B cell (primary cell): ENCODE measurements around the gene SYTL2. TPM values are rescaled to one million over a fixed set of nuclear protein-coding genes. Genes with fewer than 3 reads are reported as not detected.

Experiments used
- ATAC-seq: fragments of 200-7000 bp; cut with Tn5 transposase; one replicate; pipeline ENCODE4 v1.10.0; 2021; ENCODE audit warnings: low read depth, mild to moderate bottlenecking, moderate number of reproducible peaks, moderate library complexity
- CTCF ChIA-PET: fragments of 350-600 bp; sonication (Branson Sonifier 250); formaldehyde crosslinking; loops from one replicate; lab custom pipeline; 2021; ENCODE audit warnings: antibody characterized with exemption, inconsistent platforms; lab: Charles Lee
- POLR2A ChIA-PET: fragments of 350-600 bp; sonication (Branson Sonifier 250); formaldehyde crosslinking; loops from one replicate; lab custom pipeline; 2021; ENCODE audit warnings: antibody characterized with exemption; lab: Charles Lee
- DNase-seq: peaks from one replicate; pipeline ENCODE4 v3.0.0; 2013
- H2AFZ ChIP-seq: 2 replicates; pipeline ENCODE4 v1.6.1; 2012; ENCODE audit warnings: mild to moderate bottlenecking, low read depth, low read length; ENCODE audit not compliant: insufficient read depth, poor library complexity, severe bottlenecking
- H3K27ac ChIP-seq, 2 donors: 1 replicate in 1 of 2; 2 replicates in 1 of 2; pipeline ENCODE4 v1.5.1; 2012 to 2013; ENCODE audit warnings: low read length in 2 of 2, mild to moderate bottlenecking in 2 of 2, moderate library complexity in 1 of 2
- H3K27me3 ChIP-seq, 4 experiments: fragments of 200-600 bp in 1 of 4; sonication (generic) in 1 of 4; replicated peaks in 1 of 4; 1 replicate in 2 of 4; 2 replicates in 2 of 4; pipeline versions ENCODE4 v1.6.1 to v1.7.0; 2013 to 2016; ENCODE audit warnings: low read length in 3 of 4, mild to moderate bottlenecking in 2 of 4, mixed read lengths in 1 of 4, moderate library complexity in 1 of 4; ENCODE audit not compliant: insufficient read depth in 4 of 4, control insufficient read depth in 3 of 4; ENCODE audit errors: control extremely low read depth in 1 of 4
- H3K36me3 ChIP-seq, 2 experiments: replicated peaks in 1 of 2; 1 replicate in 1 of 2; 2 replicates in 1 of 2; pipeline versions ENCODE4 v1.6.1 to v1.7.1; 2013; ENCODE audit warnings: low read length in 1 of 2; ENCODE audit not compliant: insufficient read depth in 2 of 2, control insufficient read depth in 1 of 2; ENCODE audit errors: control extremely low read depth in 1 of 2, extremely low read depth in 1 of 2
- H3K4me1 ChIP-seq, 2 donors: fragments of 200-600 bp in 1 of 2; sonication (generic) in 1 of 2; 1 replicate in 1 of 2; 2 replicates in 1 of 2; pipeline versions ENCODE4 v1.5.1 to v1.6.1; 2013 to 2017; ENCODE audit warnings: low read length in 2 of 2; ENCODE audit not compliant: control insufficient read depth in 2 of 2, insufficient read depth in 2 of 2
- H3K4me2 ChIP-seq: replicated peaks from 2 replicates; pipeline ENCODE3; 2012; ENCODE audit warnings: mild to moderate bottlenecking, low read depth, low read length; ENCODE audit not compliant: poor library complexity, severe bottlenecking
- H3K4me3 ChIP-seq, 5 experiments: fragments of 200-600 bp in 1 of 5; sonication (generic) in 1 of 5; 1 replicate in 3 of 5; 2 replicates in 2 of 5; pipeline versions ENCODE4 v1.5.1 to v1.7.0; 2011 to 2016; ENCODE audit warnings: low read length in 4 of 5, mild to moderate bottlenecking in 4 of 5, low read depth in 2 of 5, control low read depth in 1 of 5, moderate library complexity in 1 of 5; ENCODE audit not compliant: insufficient read depth in 1 of 5; ENCODE audit errors: control extremely low read depth in 1 of 5, extremely low read depth in 1 of 5
- H3K79me2 ChIP-seq: fragments of 200-600 bp; sonication (generic); one replicate; pipeline ENCODE4 v1.6.0; 2016; ENCODE audit warnings: low read length; ENCODE audit not compliant: control insufficient read depth, insufficient read depth
- H3K9ac ChIP-seq: fragments of 200-600 bp; sonication (generic); 2 replicates; pipeline ENCODE4 v1.6.1; 2017; ENCODE audit warnings: mild to moderate bottlenecking, low read length, moderate library complexity
- H3K9me3 ChIP-seq, 3 donors: one replicate each; pipeline versions ENCODE4 v1.6.1 to v1.7.1; 2013; ENCODE audit warnings: low read length in 2 of 3; ENCODE audit not compliant: control insufficient read depth in 2 of 3, insufficient read depth in 1 of 3; ENCODE audit errors: control extremely low read depth in 1 of 3
- H4K20me1 ChIP-seq: 2 replicates; pipeline ENCODE4 v1.6.0; 2012; ENCODE audit warnings: mild to moderate bottlenecking, low read length; ENCODE audit not compliant: insufficient read depth, control insufficient read depth, poor library complexity, severe bottlenecking
- H3K27ac Mint-ChIP-seq: one replicate; pipeline ENCODE4 v1.8.0; 2021; ENCODE audit warnings: mixed read lengths
- H3K27me3 Mint-ChIP-seq: one replicate; pipeline ENCODE4 v1.8.0; 2021; ENCODE audit warnings: mixed read lengths
- H3K4me1 Mint-ChIP-seq: one replicate; pipeline ENCODE4 v1.8.0; 2021; ENCODE audit warnings: mixed read lengths
- H3K4me3 Mint-ChIP-seq: one replicate; pipeline ENCODE4 v1.8.0; 2021; ENCODE audit warnings: mixed read lengths
- H3K9me3 Mint-ChIP-seq: one replicate; pipeline ENCODE4 v1.8.0; 2022; ENCODE audit warnings: mixed read lengths; ENCODE audit not compliant: insufficient read depth
- CTCF ChIP-seq: fragments of 200-600 bp; IDR thresholded peaks from one replicate; pipeline ENCODE4 v1.8.0; 2022; ENCODE audit warnings: antibody characterized with exemption, mild to moderate bottlenecking
- EZH2 ChIP-seq: IDR thresholded peaks from 2 replicates; pipeline ENCODE4 v1.6.1; 2012; ENCODE audit warnings: borderline replicate concordance, low read depth, mild to moderate bottlenecking, moderate library complexity, low read length; ENCODE audit not compliant: insufficient read depth, poor library complexity, severe bottlenecking
- WGBS: methylation state at CpG from one replicate; pipeline ENCODE4 v1.1.5; 2013; ENCODE audit warnings: missing lambda C conversion rate; ENCODE audit not compliant: insufficient coverage; 5-methylcytosine and 5-hydroxymethylcytosine counted together
- intact Hi-C: fragments of 100-400 bp; cut with micrococcal nuclease; formaldehyde crosslinking; loops from one replicate; pipeline ENCODE4 v1.10.0; 2022
- polyA plus RNA-seq: library from polyadenylated mRNA; depleted of rRNA; stranded (reverse); fragments of >200 nt; gene quantifications from 2 replicates; pipeline ENCODE4 v1.2.3, GENCODE V29; 2012
- total RNA-seq, 2 donors: library from RNA; stranded (reverse); fragments of 120-200 nt in 1 of 2; gene quantifications; 1 replicate in 1 of 2; 2 replicates in 1 of 2; pipeline versions ENCODE4 v1.2.3 to v1.2.4, GENCODE V29; 2013 to 2022

SYTL2 gene
- total and polyA plus RNA-seq, 2 donors (not counting 1 experiment from before 2014, with no cell fraction given) = 0.86 to 2.9 TPM

DNA sequence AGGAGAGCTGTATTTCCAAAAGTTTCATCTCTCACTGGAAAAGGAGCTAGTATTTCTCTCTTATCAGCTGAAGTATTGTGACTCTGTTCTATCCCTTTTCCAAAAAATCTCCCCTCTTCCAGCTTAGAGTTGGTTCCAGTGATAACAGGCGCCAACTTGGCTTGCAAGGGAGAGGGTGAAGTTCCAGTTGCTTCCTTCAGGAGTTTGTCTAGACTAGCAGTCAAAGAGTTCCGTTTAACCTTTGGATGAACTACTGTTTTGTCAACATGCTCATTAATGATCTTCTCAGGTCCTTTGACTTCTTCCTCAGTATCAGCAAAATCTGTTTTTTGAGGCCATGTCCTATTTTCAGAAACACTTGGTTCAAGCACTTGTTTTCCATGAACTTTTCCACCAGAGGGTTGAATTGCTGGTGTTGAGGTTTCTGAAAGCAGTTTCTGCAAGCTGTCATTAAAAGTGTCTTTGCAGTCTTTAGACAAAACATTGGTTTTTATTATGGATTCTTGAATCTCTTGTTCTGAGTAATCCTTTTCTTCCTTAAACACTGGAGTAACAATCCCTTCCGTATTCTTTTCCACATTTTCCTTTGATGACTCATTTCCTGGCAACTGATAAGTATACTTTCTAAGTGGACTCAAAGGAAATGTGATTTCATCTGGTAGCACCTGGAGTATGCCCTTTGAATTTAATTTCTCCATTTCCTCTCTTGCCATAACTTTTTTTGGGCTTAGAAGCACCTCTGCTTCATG lies 85.3 kb downstream of the SYTL2 start:
- Histone ChIP-seq H3K36me3 (no peaks in the 10 kb centered on the region), H3K4me1 (no peaks in the 10 kb centered on the region), H2AFZ (no peak overlapping the region), H3K4me3 (no peak overlapping the region), H3K4me2 (no peak overlapping the region), H3K9me3 (no peaks in the 10 kb centered on the region), H3K27me3 (peaks cover 0 to 4% (median 0%) of the 10 kb centered on the region in 4 experiments), H3K9ac (no peak overlapping the region), H3K27ac (no peak overlapping the region), H4K20me1 (no peaks in the 10 kb centered on the region), H3K79me2 (no peaks in the 10 kb centered on the region)
- ATAC-seq = no peak
- 92% methylated on average over 2 of the region's 3 CpGs for WGBS
- Mint-ChIP-seq H3K4me1 (no peaks in the 10 kb centered on the region), H3K9me3 (no peaks in the 10 kb centered on the region), H3K4me3 (no peak overlapping the region), H3K27ac (no peak overlapping the region), H3K27me3 (no peaks in the 10 kb centered on the region)
- ChIA-PET CTCF (no interaction called here), POLR2A (no interaction called here)
- intact Hi-C loops = no loop called here
- DNase-seq = no peak
- no peak for TF ChIP-seq CTCF
- no peak for TF ChIP-seq EZH2

DNA sequence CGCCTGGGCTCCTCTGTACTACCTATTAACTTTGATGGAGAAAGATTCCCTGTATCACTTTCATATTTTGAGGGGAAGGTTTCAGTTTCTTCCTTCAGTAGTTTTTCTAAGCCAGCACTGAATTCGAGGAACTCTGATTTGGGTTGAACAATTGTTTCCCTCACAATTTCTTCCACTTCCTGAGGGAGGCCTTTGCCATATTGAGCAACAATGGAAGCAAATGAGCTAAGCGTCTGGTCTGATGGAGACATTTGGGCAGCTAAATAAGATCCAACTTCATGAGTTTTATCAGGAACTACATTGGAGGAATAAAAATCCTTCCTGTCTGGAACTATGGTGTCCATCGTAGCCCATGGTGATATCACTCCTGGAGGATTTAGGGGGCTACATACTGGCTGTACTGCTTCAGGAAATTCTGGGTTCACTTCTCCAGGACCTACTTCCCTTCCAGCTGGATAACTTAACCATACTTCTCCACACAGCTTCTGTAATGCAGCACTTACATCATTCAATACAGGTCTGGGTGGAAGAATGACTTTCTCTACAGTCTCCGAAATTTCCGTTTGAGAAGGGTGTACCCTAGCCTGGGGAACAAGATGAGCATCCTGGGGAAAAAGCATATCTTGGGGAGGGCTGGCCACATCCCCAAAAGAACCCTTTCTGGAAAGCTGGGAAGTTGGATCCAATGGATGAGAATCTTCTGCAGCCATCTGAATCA lies 86.0 kb downstream of the SYTL2 start:
- Histone ChIP-seq H3K4me2 (no peak overlapping the region), H3K27me3 (peaks cover 0 to 4% (median 0%) of the 10 kb centered on the region in 4 experiments), H3K27ac (no peak overlapping the region), H3K9me3 (no peaks in the 10 kb centered on the region), H3K4me3 (no peak overlapping the region), H3K4me1 (no peaks in the 10 kb centered on the region), H3K79me2 (no peaks in the 10 kb centered on the region), H2AFZ (no peak overlapping the region), H4K20me1 (no peaks in the 10 kb centered on the region), H3K9ac (no peak overlapping the region), H3K36me3 (no peaks in the 10 kb centered on the region)
- no peak for DNase-seq
- H3K4me3 Mint-ChIP-seq = no peak overlapping the region
- H3K27me3 Mint-ChIP-seq = no peaks in the 10 kb centered on the region
- H3K9me3 Mint-ChIP-seq = no peaks in the 10 kb centered on the region
- WGBS = 100% methylated on average over 1 of the region's 6 CpGs
- H3K4me1 Mint-ChIP-seq = no peaks in the 10 kb centered on the region
- ChIA-PET POLR2A (no interaction called here), CTCF (no interaction called here)
- H3K27ac Mint-ChIP-seq = no peak overlapping the region
- intact Hi-C loops = no loop called here
- TF ChIP-seq CTCF (no peak), EZH2 (no peak)
- no peak for ATAC-seq
